KOPT-K1 (cell line): ENCODE data around the gene ANXA2R.
"Not testable (repeated sequence)": the region's sequence is repeated elsewhere in the genome, so short reads cannot be mapped to it uniquely, and the experiment has no call there.

Experiments
- H3K27ac ChIP-seq: fragments of 200-600 bp; sonication (generic); 2 replicates; pipeline ENCODE4 v1.5.1; 2016; ENCODE audit warnings: antibody characterized with exemption, mild to moderate bottlenecking, low read depth, low read length; ENCODE audit not compliant: poor library complexity, severe bottlenecking
- H3K36me3 ChIP-seq: fragments of 200-600 bp; sonication (generic); 2 replicates; pipeline ENCODE4 v1.5.1; 2017; ENCODE audit warnings: antibody characterized with exemption, mild to moderate bottlenecking, low read length, moderate library complexity; ENCODE audit not compliant: insufficient read depth
- H3K9me3 ChIP-seq: fragments of 200-600 bp; sonication (generic); 2 replicates; pipeline ENCODE4 v1.5.1; 2017; ENCODE audit warnings: antibody characterized with exemption, low read length, mild to moderate bottlenecking; ENCODE audit not compliant: insufficient read depth, poor library complexity, severe bottlenecking

ANXA2R gene

DNA sequence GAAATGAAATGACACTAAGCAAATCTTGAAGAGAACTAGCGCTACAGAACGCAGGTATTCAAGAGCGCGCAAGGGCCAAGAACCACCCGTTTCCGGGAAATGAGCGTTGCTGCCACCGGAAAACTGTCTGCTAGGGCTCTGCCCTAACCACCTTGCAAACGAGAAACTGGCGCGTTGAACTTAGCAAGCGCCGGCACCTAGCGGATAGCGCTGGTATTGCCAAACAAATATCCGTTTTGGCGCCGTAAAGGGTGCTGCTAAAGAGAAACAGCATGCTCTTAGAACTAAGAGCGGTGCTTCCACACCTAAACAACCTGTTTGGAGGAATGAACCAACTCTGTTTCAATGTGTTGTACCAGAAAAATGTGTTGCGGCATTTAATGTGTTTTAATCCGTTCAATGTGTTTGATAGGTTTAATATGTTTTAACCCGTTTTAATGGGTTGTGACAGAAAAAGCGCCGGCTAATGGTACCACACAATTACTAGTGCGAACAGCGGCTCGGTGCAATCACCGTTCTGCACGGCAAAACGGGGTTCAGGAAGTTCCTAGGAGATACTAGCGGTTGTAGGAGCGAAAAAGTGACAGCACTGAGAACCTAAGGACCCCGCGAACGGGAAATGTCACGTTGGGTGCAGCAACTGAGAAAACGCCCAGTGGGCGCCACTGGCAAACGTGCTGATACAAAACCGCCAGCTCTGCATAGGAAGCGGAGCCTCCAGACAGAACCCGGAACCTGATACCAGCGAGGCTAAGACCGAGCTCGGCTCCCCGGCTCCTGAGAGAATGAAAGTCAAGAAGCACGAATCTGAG is at the start of gene ANXA2R:
ANXA2R (minus strand) TSS at position 33 of the 812 bp plus-strand sequence. CDS start 273 bp downstream, outside the sequence.
- Histone ChIP-seq H3K27ac (peak within 1 kb of the TSS; percentile 96), H3K36me3 (no peaks in the 10 kb centered on the region), H3K9me3 (no peaks in the 10 kb centered on the region)

- H3K9me3 ChIP-seq = peaks cover 27% of the 10 kb centered on the region
- H3K36me3 ChIP-seq = peaks cover 18% of the 10 kb centered on the region; the same call in 1 of the 2 replicates
- not testable (repeated sequence) for H3K27ac ChIP-seq
Measured at GRCh38 chr5:43086118-43086908, 46.2 kb upstream of the ANXA2R start.

DNA sequence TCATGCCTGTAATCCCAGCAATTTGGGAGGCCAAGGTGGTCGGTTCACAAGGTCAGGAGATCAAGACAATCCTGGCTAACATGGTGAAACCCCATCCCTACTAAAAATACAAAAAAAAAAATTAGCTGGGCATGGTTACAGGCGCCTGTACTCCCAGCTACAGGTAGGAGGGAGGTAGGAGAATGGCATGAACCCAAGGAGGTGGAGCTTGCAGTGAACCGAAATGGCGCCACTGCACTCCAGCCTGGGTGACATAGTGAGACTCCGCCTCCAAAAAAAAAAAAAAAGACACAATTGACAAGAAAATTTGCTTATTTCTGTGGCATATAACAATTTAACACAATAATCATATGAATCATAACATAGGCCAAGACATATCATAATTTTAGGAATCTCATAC is 45.3 kb upstream of the ANXA2R start:
- peaks cover 26% of the 10 kb centered on the region for H3K36me3 ChIP-seq
- no peak overlapping the region for H3K27ac ChIP-seq
- H3K9me3 ChIP-seq = peaks cover 27% of the 10 kb centered on the region

- H3K9me3 ChIP-seq = peaks cover 27% of the 10 kb centered on the region
- H3K27ac ChIP-seq = not testable (repeated sequence)
- peaks cover 35% of the 10 kb centered on the region for H3K36me3 ChIP-seq
Measured at GRCh38 chr5:43084468-43084867, 44.3 kb upstream of the ANXA2R start.

- H3K27ac ChIP-seq = not testable (repeated sequence)
- Histone ChIP-seq H3K36me3 (peaks cover 53% of the 10 kb centered on the region), H3K9me3 (peaks cover 27% of the 10 kb centered on the region)
Measured at GRCh38 chr5:43081345-43081744, 41.2 kb upstream of the ANXA2R start.

DNA sequence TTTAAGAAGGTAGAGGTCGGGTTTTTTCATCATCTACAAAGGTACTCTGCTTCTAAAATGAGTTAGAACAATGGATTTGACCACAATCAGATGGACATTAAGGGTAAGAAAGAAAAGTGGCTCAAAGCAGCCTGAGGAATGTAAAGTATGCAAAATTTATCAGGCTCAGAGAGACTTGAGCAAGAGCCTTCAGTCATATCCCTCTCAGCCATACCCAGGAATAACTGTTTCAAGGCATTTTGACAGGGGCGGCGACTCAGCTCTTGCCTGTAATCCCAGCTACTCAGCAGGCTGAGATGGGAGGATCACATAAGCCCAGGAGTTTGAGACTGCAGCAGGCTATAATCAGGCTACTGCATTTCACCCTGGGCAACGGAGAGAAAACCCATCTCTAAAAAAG is 38.8 kb upstream of the ANXA2R start:
- H3K9me3 ChIP-seq = peaks cover 6% of the 10 kb centered on the region
- peaks cover 57% of the 10 kb centered on the region for H3K36me3 ChIP-seq
- H3K27ac ChIP-seq = no peak overlapping the region

DNA sequence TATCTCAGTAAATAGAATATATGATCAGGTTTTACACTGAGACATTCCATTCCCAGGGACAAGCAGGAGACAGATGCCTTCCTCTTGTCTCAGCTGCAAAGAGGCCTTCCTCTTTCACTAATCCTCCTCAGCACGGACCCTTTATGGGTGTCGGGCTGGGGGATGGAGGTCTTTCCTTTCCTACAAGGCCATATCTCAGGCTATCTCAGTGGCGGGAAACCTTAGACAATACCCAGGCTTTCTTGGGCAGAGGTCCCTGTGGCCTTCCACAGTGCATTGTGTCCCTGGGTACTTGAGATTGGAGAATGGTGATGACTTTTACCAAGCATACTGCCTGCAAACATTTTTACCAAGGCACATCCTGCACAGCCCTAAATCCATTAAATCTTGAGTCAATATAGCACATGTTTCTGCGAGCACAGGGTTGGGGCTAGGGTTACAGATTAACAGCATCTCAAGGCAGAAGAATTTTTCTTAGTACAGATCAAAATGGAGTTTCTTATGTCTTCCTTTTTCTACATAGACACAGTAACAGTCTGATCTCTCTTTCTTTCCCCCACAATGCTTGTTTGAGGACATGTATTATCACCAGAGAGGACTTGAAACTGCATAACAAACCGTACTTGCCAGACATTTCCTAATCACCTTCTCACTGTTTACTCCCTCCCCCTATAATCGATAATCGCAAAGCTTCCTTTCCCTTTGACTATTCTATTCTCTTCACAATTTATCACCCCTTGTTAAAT is 37.5 kb upstream of the ANXA2R start:
- H3K36me3 ChIP-seq = peaks cover 57% of the 10 kb centered on the region
- not testable (repeated sequence) for H3K27ac ChIP-seq, H3K9me3 ChIP-seq

DNA sequence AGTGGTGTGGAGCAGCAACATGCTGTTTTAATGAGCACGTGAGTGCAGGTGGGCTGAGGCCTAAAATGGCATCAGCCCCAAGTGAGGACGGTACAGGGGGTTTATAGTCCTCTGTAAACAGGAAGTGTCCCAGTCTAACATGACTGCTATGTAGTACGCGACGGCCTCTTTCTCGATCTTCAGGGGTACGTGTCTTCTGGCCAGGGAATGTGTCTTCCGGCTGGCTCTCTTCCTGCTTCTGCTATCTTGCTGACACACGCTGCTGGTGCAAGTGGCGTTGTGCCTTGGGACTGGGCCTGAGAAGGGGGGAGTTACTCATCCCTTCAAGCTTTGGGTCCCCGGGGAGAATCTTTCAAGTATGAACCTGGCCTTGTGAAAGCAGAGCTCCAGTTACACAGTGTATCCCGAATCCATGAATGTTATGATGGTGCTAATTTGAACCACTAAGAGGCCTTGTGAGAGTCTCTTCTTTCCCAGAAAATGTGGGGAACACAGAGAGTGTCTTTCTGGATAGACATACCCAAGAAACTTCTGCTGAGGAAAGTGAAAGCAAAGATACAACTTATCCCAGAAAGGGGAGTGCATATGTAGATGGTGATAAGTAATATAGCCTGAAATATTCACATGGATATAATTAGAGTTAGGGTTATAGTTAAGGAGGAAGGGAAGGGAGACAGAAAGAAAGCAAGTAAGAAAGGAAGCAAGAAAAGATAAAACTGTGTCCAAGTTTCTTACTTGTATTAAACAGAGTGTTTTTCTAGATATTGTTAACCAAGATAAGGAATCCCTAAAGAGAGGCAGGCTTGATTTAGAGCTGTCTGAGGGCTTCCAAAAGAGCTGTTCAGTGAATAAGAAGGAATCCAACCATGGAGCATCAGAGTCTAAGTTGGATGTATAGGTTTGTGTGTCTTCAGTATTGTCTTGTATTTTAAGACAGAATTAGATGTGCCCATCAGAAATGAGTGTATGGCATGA is 35.5 kb upstream of the ANXA2R start:
- H3K9me3 ChIP-seq = no peaks in the 10 kb centered on the region
- peaks cover 66% of the 10 kb centered on the region for H3K36me3 ChIP-seq
- no peak overlapping the region for H3K27ac ChIP-seq

DNA sequence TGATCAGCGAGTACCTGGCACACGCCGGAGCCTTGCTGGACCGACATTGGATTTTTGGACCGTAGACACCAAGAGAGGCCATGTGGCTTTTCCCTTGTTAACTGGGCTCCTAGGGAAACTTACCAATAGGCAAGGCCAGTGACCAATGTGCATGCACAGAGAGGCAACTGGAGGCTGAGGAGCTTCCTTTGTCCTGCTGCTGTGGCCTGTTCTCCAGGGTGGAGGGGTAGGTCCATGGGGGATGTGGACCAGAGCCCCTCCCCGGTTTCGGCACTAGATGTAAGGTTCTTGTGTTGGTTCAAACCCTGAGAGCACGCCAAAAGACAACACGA is 34.8 kb upstream of the ANXA2R start:
- H3K36me3 ChIP-seq = peaks cover 63% of the 10 kb centered on the region
- H3K27ac ChIP-seq = no peak overlapping the region
- H3K9me3 ChIP-seq = no peaks in the 10 kb centered on the region

DNA sequence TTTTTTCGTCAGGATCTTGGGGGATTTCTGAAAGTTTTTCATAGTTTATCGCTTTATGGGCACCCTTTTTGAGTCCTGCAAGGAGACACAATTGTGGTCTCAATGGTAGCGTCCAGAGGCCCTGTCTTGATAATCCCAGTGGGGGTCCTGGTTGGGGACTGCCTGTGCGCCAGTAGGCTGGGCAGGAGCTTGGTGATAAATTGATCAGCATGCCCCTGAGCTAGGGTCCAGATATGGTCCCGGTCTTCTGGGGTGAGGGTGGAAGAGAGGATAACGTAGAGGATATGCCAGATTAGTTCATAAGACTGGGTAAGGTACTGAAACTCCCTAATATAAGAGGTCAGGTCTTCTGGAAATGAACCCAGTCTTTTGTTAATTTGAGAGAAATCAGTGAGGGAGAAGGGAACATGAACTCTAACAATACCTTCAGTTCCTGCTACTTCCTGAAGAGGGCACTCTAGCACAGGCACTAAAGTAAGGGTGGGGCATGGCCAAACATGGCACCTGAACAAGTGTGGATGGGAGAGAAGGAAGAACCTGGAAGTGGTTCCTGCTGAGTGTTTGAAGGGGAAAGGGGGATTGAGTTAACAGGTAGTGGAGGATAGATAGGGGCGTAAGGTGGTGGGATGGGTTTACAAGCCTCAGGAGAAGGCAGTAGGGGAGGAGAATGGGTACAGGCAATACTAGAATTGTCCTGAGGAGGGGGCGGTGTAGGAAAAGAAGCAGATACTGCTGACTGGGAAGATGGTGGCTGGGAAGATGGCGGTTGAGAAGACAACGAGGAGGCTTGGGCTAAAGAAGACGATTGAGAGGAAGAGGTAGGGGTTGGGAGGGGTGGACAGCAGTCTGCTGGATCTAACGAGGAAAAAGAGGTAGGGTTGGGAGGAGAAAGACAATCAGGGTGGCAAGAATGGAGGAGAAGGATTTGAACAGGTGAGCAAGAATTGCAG is 33.8 kb upstream of the ANXA2R start:
- no peak overlapping the region for H3K27ac ChIP-seq
- no peaks in the 10 kb centered on the region for H3K9me3 ChIP-seq

DNA sequence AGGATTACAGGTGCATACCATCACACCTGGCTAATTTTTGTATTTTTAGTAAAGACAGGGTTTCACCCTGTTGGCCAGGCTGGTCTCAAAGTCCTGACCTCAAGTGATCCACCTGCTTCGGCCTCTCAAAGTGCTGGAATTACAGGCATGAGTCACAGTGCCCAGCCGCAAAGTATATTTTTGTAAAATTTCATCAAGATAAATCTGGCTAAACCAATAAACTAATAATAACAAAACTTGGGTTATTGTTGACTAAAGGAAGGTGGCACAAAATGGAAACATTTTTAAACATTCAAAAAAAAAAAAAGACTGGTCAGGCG is 29.2 kb upstream of the ANXA2R start:
- peaks cover 30% of the 10 kb centered on the region for H3K36me3 ChIP-seq
- H3K27ac ChIP-seq, H3K9me3 ChIP-seq: not testable (repeated sequence)

More for the DNA sequence above, 33.8 kb upstream of the ANXA2R start:
- peaks cover 61% of the 10 kb centered on the region for H3K36me3 ChIP-seq

DNA sequence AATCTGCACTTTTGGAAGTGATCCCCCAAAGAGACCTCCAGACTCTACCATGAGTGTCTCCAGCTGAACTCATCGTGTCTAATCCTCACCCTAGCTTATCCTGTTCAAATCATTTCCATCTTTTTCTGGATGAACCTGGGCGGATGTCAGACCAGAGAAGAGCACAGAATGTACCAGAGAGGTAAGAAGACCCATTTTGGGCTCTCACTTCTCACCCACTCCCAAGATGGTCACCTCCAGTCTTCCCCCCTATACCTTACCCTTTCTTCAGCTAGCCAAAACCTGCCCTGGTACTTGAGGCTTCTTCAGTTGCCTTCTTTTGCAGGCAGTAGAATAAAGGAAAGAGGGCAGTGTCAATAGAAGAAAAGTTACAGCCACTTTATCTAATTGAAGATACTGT is 27.9 kb upstream of the ANXA2R start:
- H3K27ac ChIP-seq = peak overlapping the region; percentile 96
- peaks cover 30% of the 10 kb centered on the region for H3K36me3 ChIP-seq
- H3K9me3 ChIP-seq = no peaks in the 10 kb centered on the region

- Histone ChIP-seq H3K36me3 (peaks cover 26% of the 10 kb centered on the region), H3K9me3 (no peaks in the 10 kb centered on the region), H3K27ac (peak overlapping the region; percentile 96)
Measured at GRCh38 chr5:43066799-43067741, 27.0 kb upstream of the ANXA2R start.
